Measurements from ENCODE around the gene SAMD1. TPM values are rescaled to one million over a fixed set of nuclear protein-coding genes. Genes with fewer than 3 reads are reported as not detected.
A peak's percentile ranks its signal among the peaks of the same experiment; 100 is the strongest.

SAMD1 gene
- total and polyA plus RNA-seq, 2 of the 8 experiments (the other 6 are each of a cell fraction or from before 2014, with no cell fraction given) = 40.0 to 100 TPM

- H3K56ac ChIP-seq (replicated peaks; ENCODE audit: insufficient read length, low read depth, low read length) = no peak overlapping the region
- no peak overlapping the region for H3K27ac ChIP-seq (ENCODE audit: low read depth, low read length)
- no peaks in the 10 kb centered on the region; a peak in 2 of 7 replicates for H3K27me3 ChIP-seq (replicated peaks in 1 of 4; ENCODE audit: control insufficient read depth in 3 of 4, extremely low read depth in 1 of 4, insufficient read depth in 3 of 4, low read length in 3 of 4)
- H2BK120ac ChIP-seq (replicated peaks; ENCODE audit: low read depth, low read length) = no peak overlapping the region
- H3K4me3 ChIP-seq (ENCODE audit: extremely low read depth in 1 of 4, insufficient read depth in 2 of 4, low read depth in 3 of 4, low read length in 4 of 4) = no peak overlapping the region
- FAIRE-seq (no peak), DNase-seq (ENCODE audit: low read depth in 1 of 2, low spot score in 2 of 2) (no peak)
- H3K4ac ChIP-seq (replicated peaks; ENCODE audit: insufficient read length, low read depth, low read length) = no peak overlapping the region
- peaks cover 8% of the 10 kb centered on the region in 2 experiments; a peak in 3 of 4 replicates for H3K9me3 ChIP-seq (ENCODE audit: insufficient read depth in 2 of 2, low read depth in 1 of 2, low read length in 1 of 2)
- H3K18ac ChIP-seq (ENCODE audit: extremely low read depth, low read length) = no peak overlapping the region
- H2BK12ac ChIP-seq (ENCODE audit: low read depth, low read length) = no peak overlapping the region
- no peak overlapping the region for H3K9ac ChIP-seq (replicated peaks in 1 of 4; ENCODE audit: extremely low read depth in 1 of 4, low read depth in 3 of 4, low read length in 3 of 4)
- no peak overlapping the region for H2AK5ac ChIP-seq (ENCODE audit: low read depth, low read length)
- ChIA-PET POLR2A (ENCODE audit: partially characterized antibody) (interaction anchor here (0.6 to 1.4 kb wide), 3 partner anchors 40 to 376 kb away, joined by 3 to 5 read pairs (median 3); partner anchors contain the start of gene ASF1B), CTCF (ENCODE audit: partially characterized antibody) (interaction anchor here (0.6 to 7.6 kb wide), 12 partner anchors 9 to 252 kb away, joined by 3 to 105 read pairs (median 3); partner anchors contain the start of gene PRKACA)
- H3K4me2 ChIP-seq (ENCODE audit: insufficient read depth in 1 of 2, low read depth in 2 of 2, low read length in 2 of 2) = no peak overlapping the region
- H2AFZ ChIP-seq (ENCODE audit: low read length) = no peak overlapping the region
- H3K79me2 ChIP-seq (ENCODE audit: control insufficient read depth in 1 of 2, insufficient read depth in 2 of 2, low read length in 2 of 2) = no peaks in the 10 kb centered on the region
- 96% methylated on average over 10 of the region's 11 CpGs; no CpG with 5 or more reads in 1 of the 2 experiments for WGBS, 2 experiments (ENCODE audit: extremely low coverage in 1 of 2, insufficient coverage in 1 of 2, insufficient read length in 1 of 2, insufficient replicate concordance in 2 of 2, low coverage in 1 of 2, low lambda C conversion rate in 2 of 2, missing lambda C conversion rate in 1 of 2)
- no peaks in the 10 kb centered on the region for H3K36me3 ChIP-seq (ENCODE audit: control insufficient read depth in 2 of 4, insufficient read depth in 4 of 4, low read length in 3 of 4)
- H3K23me2 ChIP-seq (ENCODE audit: low read depth, low read length) = peaks cover 7% of the 10 kb centered on the region
- H4K5ac ChIP-seq (ENCODE audit: insufficient read length, low read depth, low read length) = no peak overlapping the region
- peaks cover 0 to 3% (median 0%) of the 10 kb centered on the region in 4 experiments; a peak in 1 of 7 replicates for H3K4me1 ChIP-seq (replicated peaks in 1 of 4; ENCODE audit: control insufficient read depth in 3 of 4, insufficient read depth in 4 of 4, low read length in 3 of 4)
- H2BK15ac ChIP-seq (ENCODE audit: low read length) = no peak overlapping the region
- H2BK5ac ChIP-seq (ENCODE audit: low read depth, low read length) = no peak overlapping the region
- no peak overlapping the region for H3K23ac ChIP-seq (ENCODE audit: insufficient read length)
- H4K20me1 ChIP-seq (replicated peaks in 1 of 2; ENCODE audit: control insufficient read depth in 1 of 2, insufficient read depth in 2 of 2, low read length in 2 of 2) = peaks cover 0 to 8% of the 10 kb centered on the region in 2 experiments
- H3K14ac ChIP-seq (ENCODE audit: insufficient read length) = no peak overlapping the region
- no peak overlapping the region for H4K91ac ChIP-seq (replicated peaks; ENCODE audit: insufficient read length, low read length)
- peak overlapping the region; percentile 3; the same call in 1 of the 2 replicates for H4K8ac ChIP-seq (ENCODE audit: extremely low read depth, insufficient read depth, low read length)
- no peaks in the 10 kb centered on the region for H3K79me1 ChIP-seq (ENCODE audit: low read depth, low read length)
- H2BK20ac ChIP-seq (ENCODE audit: low read length) = no peak overlapping the region
- TF ChIP-seq JUND (IDR thresholded peaks at IDR 0.05; ENCODE audit: low read length) (no peak), CTCF (IDR thresholded peaks at IDR 0.05; ENCODE audit: control extremely low read depth in 1 of 3, insufficient read depth in 1 of 3, low read depth in 1 of 3, low read length in 3 of 3) (peak; percentile 60 to 79 (median 64)), FOSL1 (IDR thresholded peaks at IDR 0.05; ENCODE audit: insufficient read depth, low read depth, low read length) (no peak), SP2 (IDR thresholded peaks at IDR 0.05; ENCODE audit: low read length) (no peak), RAD21 (IDR thresholded peaks at IDR 0.05 in 1 of 2, conservative IDR thresholded peaks at IDR 0.05 in 1 of 2; ENCODE audit: low read depth in 2 of 2, low read length in 2 of 2) (peak; percentile 66 to 74), ATF3 (IDR thresholded peaks at IDR 0.05; ENCODE audit: insufficient read depth, low read depth, low read length) (no peak), PHF8 (conservative IDR thresholded peaks at IDR 0.05; ENCODE audit: low read depth, low read length) (no peak), JUN (IDR thresholded peaks at IDR 0.05; ENCODE audit: low read depth, low read length) (no peak)
These were observed 5.9 kb upstream of the SAMD1 start for GRCh38 chr19:14096272-14096992.
